K562 (cell line): Measurements from ENCODE around the gene KDELR3.

ENCODE experiments used
- CBX2 ChIP-seq: fragments of 200-600 bp; sonication (generic); IDR thresholded peaks from one replicate; pipeline ENCODE4 v1.6.1; 2012; ENCODE audit warnings: mild to moderate bottlenecking, low read length, inconsistent platforms; ENCODE audit not compliant: insufficient read depth, poor library complexity, severe bottlenecking
- HDAC8 ChIP-seq: fragments of 450-650 bp; IDR thresholded peaks from 2 replicates; pipeline ENCODE4 v1.6.1; 2016; ENCODE audit warnings: mild to moderate bottlenecking, missing genetic modification characterization, moderate library complexity, missing compliant biosample characterization
- MAFK ChIP-seq: IDR thresholded peaks from 2 replicates; pipeline ENCODE4 v1.6.1; 2011; ENCODE audit warnings: low read length, improper control_type of control experiment
- NFE2L1 ChIP-seq: fragments of 450-650 bp; IDR thresholded peaks from 2 replicates; pipeline ENCODE4 v1.6.1; 2016; ENCODE audit warnings: missing genetic modification characterization, low read depth, mild to moderate bottlenecking, missing compliant biosample characterization, moderate library complexity, borderline replicate concordance
- SP1 ChIP-seq: sonication (generic); formaldehyde crosslinking; IDR thresholded peaks from 2 replicates; pipeline ENCODE4 v1.8.1; 2022; ENCODE audit warnings: mild to moderate bottlenecking, missing genetic modification reagents
- SP2 ChIP-seq: IDR thresholded peaks from 2 replicates; pipeline ENCODE4 v1.6.1; 2011; ENCODE audit warnings: mild to moderate bottlenecking, low read depth, low read length, moderate library complexity; ENCODE audit not compliant: poor library complexity, severe bottlenecking; ENCODE audit errors: extremely low read depth
- TF ChIP-seq, protein P1 (sequence below): fragments of 200-400 bp; formaldehyde crosslinking; IDR thresholded peaks from 2 replicates; pipeline ENCODE4 v1.6.1; 2017; ENCODE audit warnings: mild to moderate bottlenecking, low read depth, low read length, moderate library complexity
- TF ChIP-seq, protein P2 (sequence below), 3 experiments: IDR thresholded peaks in 2 of 3; conservative IDR thresholded peaks in 1 of 3; 2 replicates each; pipeline ENCODE4 v1.5.1; 2011 to 2012; ENCODE audit warnings: low read length in 3 of 3, mild to moderate bottlenecking in 3 of 3, control low read depth in 2 of 3, improper control_type of control experiment in 1 of 3, inconsistent platforms in 1 of 3, low read depth in 1 of 3, mixed read lengths in 1 of 3, moderate library complexity in 1 of 3; ENCODE audit not compliant: insufficient read depth in 2 of 3
- TF ChIP-seq, protein P3 (sequence below): fragments of 250-450 bp; sonication (Bioruptor Pico); IDR thresholded peaks from 2 replicates; pipeline ENCODE4 v1.8.0; 2021; ENCODE audit warnings: borderline replicate concordance, mild to moderate bottlenecking, moderate library complexity; ENCODE audit not compliant: poor library complexity, severe bottlenecking

DNA sequence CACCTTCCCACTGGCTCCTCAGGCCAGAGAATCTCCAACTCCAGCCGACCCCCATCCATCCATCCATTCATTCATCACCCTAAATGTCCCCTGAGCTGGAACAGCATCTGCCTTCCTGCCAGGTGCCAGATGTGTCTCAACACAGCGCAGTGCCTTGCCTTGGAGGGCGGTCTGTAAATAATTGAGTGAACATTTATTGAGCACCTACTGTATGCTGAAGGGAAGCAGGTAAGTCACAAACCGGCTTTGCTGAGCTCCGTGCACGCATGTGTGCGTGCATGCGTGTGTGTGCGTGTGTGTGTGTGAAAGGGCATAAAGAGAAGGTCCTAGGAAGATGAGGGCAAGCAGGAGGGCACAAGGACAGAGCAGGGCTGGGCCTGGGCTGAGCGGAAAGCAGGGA, 23.1 kb upstream of the KDELR3 start:
- no peak for TF ChIP-seq NFE2L1 (tag)
- TF ChIP-seq, protein P1, sequence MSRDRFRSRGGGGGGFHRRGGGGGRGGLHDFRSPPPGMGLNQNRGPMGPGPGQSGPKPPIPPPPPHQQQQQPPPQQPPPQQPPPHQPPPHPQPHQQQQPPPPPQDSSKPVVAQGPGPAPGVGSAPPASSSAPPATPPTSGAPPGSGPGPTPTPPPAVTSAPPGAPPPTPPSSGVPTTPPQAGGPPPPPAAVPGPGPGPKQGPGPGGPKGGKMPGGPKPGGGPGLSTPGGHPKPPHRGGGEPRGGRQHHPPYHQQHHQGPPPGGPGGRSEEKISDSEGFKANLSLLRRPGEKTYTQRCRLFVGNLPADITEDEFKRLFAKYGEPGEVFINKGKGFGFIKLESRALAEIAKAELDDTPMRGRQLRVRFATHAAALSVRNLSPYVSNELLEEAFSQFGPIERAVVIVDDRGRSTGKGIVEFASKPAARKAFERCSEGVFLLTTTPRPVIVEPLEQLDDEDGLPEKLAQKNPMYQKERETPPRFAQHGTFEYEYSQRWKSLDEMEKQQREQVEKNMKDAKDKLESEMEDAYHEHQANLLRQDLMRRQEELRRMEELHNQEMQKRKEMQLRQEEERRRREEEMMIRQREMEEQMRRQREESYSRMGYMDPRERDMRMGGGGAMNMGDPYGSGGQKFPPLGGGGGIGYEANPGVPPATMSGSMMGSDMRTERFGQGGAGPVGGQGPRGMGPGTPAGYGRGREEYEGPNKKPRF, result no peak
- TF ChIP-seq HDAC8 (tag), result no peak
- TF ChIP-seq, protein P2, sequence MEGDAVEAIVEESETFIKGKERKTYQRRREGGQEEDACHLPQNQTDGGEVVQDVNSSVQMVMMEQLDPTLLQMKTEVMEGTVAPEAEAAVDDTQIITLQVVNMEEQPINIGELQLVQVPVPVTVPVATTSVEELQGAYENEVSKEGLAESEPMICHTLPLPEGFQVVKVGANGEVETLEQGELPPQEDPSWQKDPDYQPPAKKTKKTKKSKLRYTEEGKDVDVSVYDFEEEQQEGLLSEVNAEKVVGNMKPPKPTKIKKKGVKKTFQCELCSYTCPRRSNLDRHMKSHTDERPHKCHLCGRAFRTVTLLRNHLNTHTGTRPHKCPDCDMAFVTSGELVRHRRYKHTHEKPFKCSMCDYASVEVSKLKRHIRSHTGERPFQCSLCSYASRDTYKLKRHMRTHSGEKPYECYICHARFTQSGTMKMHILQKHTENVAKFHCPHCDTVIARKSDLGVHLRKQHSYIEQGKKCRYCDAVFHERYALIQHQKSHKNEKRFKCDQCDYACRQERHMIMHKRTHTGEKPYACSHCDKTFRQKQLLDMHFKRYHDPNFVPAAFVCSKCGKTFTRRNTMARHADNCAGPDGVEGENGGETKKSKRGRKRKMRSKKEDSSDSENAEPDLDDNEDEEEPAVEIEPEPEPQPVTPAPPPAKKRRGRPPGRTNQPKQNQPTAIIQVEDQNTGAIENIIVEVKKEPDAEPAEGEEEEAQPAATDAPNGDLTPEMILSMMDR (IDR thresholded peaks at IDR 0.05 in 2 of 3, conservative IDR thresholded peaks at IDR 0.05 in 1 of 3; ENCODE audit: insufficient read depth in 2 of 3, low read depth in 1 of 3, low read length in 3 of 3), result no peak
- no peak for TF ChIP-seq SP2
- no peak for TF ChIP-seq CBX2
- no peak for TF ChIP-seq SP1 (CRISPR knock-in tag)
- TF ChIP-seq MAFK, result no peak
- TF ChIP-seq, protein P3, sequence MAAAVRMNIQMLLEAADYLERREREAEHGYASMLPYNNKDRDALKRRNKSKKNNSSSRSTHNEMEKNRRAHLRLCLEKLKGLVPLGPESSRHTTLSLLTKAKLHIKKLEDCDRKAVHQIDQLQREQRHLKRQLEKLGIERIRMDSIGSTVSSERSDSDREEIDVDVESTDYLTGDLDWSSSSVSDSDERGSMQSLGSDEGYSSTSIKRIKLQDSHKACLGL, result no peak
